ENCODE measurements around the gene STXBP5L.

GRCh38 chr3:121362035-121362734 lies 454.2 kb downstream of the STXBP5L start:
- no peak for TF ChIP-seq SP1 (IDR thresholded peaks at IDR 0.05; ENCODE audit: low read depth, low read length)
- no peak for TF ChIP-seq CTCF (IDR thresholded peaks at IDR 0.05 in 2 of 3, conservative IDR thresholded peaks at IDR 0.05 in 1 of 3; ENCODE audit: control insufficient read depth in 2 of 3, extremely low read depth in 1 of 3, insufficient read depth in 1 of 3, low read depth in 3 of 3, low read length in 3 of 3)
- TF ChIP-seq GABPA (IDR thresholded peaks at IDR 0.05; ENCODE audit: low read depth): no peak
- TF ChIP-seq LARP7 (IDR thresholded peaks at IDR 0.05): no peak
- TF ChIP-seq SREBF2 (IDR thresholded peaks at IDR 0.05; ENCODE audit: low read length): no peak
- TF ChIP-seq SMARCA5 (IDR thresholded peaks at IDR 0.05): no peak
- no peak for TF ChIP-seq USF1 (IDR thresholded peaks at IDR 0.05; ENCODE audit: borderline replicate concordance, extremely low read length, insufficient read depth, low read depth, low read length)
- TF ChIP-seq RFX5 (IDR thresholded peaks at IDR 0.05; ENCODE audit: low read depth, low read length): no peak
- TF ChIP-seq ETV6 (conservative IDR thresholded peaks at IDR 0.05 in 1 of 2, IDR thresholded peaks at IDR 0.05 in 1 of 2; ENCODE audit: borderline replicate concordance in 1 of 2, low read depth in 1 of 2): no peak
- TF ChIP-seq ZSCAN29 (IDR thresholded peaks at IDR 0.05): no peak
- TF ChIP-seq SUZ12 (IDR thresholded peaks at IDR 0.05; ENCODE audit: unreplicated experiment): no peak
